ENCODE results near the gene SUSD1.

DNA sequence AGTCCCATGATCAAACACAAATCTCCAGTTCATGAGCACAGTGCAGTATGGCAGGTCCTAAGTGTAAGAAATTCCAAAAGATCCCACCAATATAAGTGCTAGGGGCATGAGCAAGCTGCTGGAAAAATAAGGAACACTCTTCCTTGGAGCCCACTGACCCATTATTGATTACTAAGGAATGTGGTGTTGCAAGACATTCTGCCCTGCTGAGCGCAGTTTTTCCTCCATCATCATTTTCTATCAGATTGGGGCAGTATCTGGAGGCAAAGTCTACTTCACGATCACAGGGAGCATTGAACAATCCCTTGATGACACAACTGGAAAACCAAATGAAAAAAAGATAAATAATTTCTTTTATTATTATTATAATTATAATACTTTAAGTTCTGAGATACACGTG lies 149.2 kb downstream of the SUSD1 start:
- TF ChIP-seq EZH2 (IDR thresholded peaks at IDR 0.05; ENCODE audit: insufficient read depth, poor library complexity, severe bottlenecking) (no peak), EZH2phosphoT487 (IDR thresholded peaks at IDR 0.05; ENCODE audit: insufficient read depth, low read depth) (no peak)
